PFSK-1 (cell line): ENCODE measurements around the gene SLC51A.

Experiments used
- FOXP2 ChIP-seq: optimal IDR thresholded peaks from 2 replicates; pipeline ENCODE3; 2011; ENCODE audit warnings: borderline replicate concordance, control low read depth, inconsistent platforms; ENCODE audit not compliant: insufficient read depth; ENCODE audit errors: extremely low read length, extremely low read depth
- POLR2AphosphoS5 ChIP-seq: IDR thresholded peaks from 2 replicates; pipeline ENCODE4 v1.6.1; 2012; ENCODE audit warnings: low read depth, mild to moderate bottlenecking, control low read depth, low read length, moderate library complexity
- REST ChIP-seq, 2 experiments: IDR thresholded peaks; 2 replicates each; pipeline versions ENCODE4 v1.6.1 to v1.8.0; 2011 to 2012; ENCODE audit warnings: low read depth in 2 of 2, low read length in 2 of 2, control low read depth in 1 of 2, inconsistent platforms in 1 of 2, mild to moderate bottlenecking in 1 of 2, moderate library complexity in 1 of 2; ENCODE audit not compliant: insufficient read depth in 1 of 2
- SIN3A ChIP-seq: IDR thresholded peaks from 2 replicates; pipeline ENCODE4 v1.6.1; 2012; ENCODE audit warnings: mild to moderate bottlenecking, low read length, moderate library complexity, borderline replicate concordance; ENCODE audit not compliant: insufficient read depth
- TAF1 ChIP-seq: IDR thresholded peaks from 2 replicates; pipeline ENCODE4 v1.6.1; 2012; ENCODE audit warnings: low read length, control low read depth, borderline replicate concordance; ENCODE audit not compliant: insufficient read depth

Gene SLC51A

GRCh38 chr3:196270499-196270898, 54.2 kb downstream of the SLC51A start:
- TF ChIP-seq POLR2AphosphoS5 (no peak), REST (IDR thresholded peaks at IDR 0.05; ENCODE audit: insufficient read depth in 1 of 2, low read depth in 2 of 2, low read length in 2 of 2) (no peak), TAF1 (no peak), SIN3A (no peak), FOXP2 (no peak)

- no peak for TF ChIP-seq REST (IDR thresholded peaks at IDR 0.05; ENCODE audit: insufficient read depth in 1 of 2, low read depth in 2 of 2, low read length in 2 of 2)
- TF ChIP-seq SIN3A = no peak
- TF ChIP-seq TAF1 = no peak
- TF ChIP-seq POLR2AphosphoS5 = no peak
- no peak for TF ChIP-seq FOXP2
Observed at GRCh38 chr3:196272826-196273225, 56.5 kb downstream of the SLC51A start.

- TF ChIP-seq TAF1 = no peak
Observed at GRCh38 chr3:196273655-196274054, 57.3 kb downstream of the SLC51A start.

GRCh38 chr3:196274585-196274984, 58.3 kb downstream of the SLC51A start:
- TF ChIP-seq TAF1 = no peak

- no peak for TF ChIP-seq REST (IDR thresholded peaks at IDR 0.05; ENCODE audit: insufficient read depth in 1 of 2, low read depth in 2 of 2, low read length in 2 of 2)
- no peak for TF ChIP-seq TAF1
- TF ChIP-seq SIN3A = no peak
- no peak for TF ChIP-seq POLR2AphosphoS5
- no peak for TF ChIP-seq FOXP2
Observed at GRCh38 chr3:196275126-196275525, 58.8 kb downstream of the SLC51A start.

GRCh38 chr3:196280689-196281440, 64.5 kb downstream of the SLC51A start:
- no peak for TF ChIP-seq REST (IDR thresholded peaks at IDR 0.05; ENCODE audit: insufficient read depth in 1 of 2, low read depth in 2 of 2, low read length in 2 of 2)
- no peak for TF ChIP-seq FOXP2
- TF ChIP-seq SIN3A = no peak
- TF ChIP-seq TAF1 = no peak
- no peak for TF ChIP-seq POLR2AphosphoS5
